NCI-H1694 treated with DMSO at 0.1 percent for 48 hours (cell line): ENCODE results near the gene ATAD3B.
"Not testable (repeated sequence)": the region's sequence is repeated elsewhere in the genome, so short reads cannot be mapped to it uniquely, and the experiment has no call there.

Experiments
- DNase-seq: peaks from one replicate; lab custom pipeline; 2025; lab: John Stamatoyannopoulos, UW

ATAD3B gene

GRCh38 chr1:1481811-1482210 lies 10.2 kb downstream of the ATAD3B start:
- not testable (repeated sequence) for DNase-seq

DNA sequence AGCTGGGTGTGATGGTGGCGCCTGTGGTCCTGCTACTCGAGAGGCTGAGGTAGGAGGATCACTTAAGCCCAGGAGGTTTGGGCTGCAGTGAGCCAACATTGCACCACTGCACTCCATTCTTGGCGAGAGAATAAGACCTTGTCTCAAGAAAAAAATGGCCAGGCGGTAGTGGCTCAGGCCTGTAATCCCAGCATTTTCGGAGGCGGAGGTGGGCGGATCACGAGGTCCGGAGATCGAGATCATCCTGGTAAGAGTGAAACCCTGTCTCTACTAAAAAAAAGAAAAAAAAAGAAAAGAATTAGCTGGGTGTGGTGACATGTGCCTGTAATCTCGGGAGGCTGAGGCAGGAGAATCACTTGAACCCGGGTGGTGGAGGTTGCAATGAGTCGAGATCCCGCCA lies 11.3 kb downstream of the ATAD3B start:
- DNase-seq, result no peak

DNA sequence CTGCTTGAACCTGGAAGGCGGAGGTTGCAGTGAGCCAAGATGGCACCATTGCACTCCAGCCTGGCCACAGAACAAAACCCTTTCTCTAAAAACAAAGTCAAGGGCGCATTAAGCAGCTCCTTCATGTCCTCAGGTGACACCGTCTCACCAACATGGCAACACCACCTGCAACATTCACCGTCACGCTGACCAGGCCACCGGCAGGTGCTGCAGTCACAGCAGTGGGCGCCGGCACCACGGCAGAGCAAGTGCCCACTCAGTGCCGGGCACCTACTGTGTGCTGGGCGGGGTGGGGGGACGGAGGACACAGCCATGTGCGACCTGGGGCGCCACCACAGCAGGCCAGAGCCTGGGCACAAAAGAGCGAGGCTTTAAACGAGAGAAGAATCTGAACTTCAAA lies 12.1 kb downstream of the ATAD3B start:
- no peak for DNase-seq

GRCh38 chr1:1484976-1485750 lies 13.6 kb downstream of the ATAD3B start:
- not testable (repeated sequence) for DNase-seq

- DNase-seq, result not testable (repeated sequence)
Measured at GRCh38 chr1:1485755-1486317, 14.3 kb downstream of the ATAD3B start.

DNA sequence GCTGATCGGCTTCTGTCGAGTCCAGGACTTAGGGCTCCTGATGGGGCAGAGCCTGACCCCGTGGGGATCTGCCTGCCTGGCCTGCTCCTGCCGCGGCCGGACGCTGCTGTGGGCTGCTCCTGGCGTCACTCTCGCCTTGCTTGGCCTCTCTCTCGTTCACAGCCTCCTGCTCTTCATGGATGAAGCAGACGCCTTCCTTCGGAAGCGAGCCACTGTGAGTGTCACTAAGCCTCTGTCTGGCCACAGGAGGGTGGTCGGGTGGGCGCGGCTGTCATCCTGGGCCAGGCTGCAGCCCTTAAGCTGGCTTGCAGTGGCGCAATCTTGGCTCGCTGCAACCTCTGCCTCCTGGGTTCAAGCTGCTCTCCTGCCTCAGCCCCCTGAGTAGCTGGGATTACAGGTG lies 16.1 kb downstream of the ATAD3B start:
- no peak for DNase-seq

DNA sequence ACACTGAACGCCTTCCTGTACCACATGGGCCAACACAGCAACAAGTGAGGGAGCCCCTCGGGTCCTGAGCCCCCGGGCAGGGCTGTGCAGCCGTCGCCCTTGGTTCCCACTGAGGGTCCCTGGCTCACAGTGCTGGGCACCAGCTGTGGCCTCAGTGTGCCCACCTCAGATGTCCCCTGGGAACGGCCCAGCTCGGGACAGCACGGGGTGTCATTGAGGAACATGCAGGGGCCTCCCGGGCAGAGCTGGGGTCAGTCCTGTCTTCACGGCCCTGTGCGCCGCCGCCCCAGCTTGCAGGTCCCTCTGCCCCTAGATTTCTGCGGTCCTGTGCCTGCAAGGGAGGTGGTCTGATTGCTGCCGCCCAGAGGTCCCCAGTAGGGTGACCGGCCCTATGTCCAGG lies 17.7 kb downstream of the ATAD3B start:
- DNase-seq, result no peak

GRCh38 chr1:1489861-1490260 lies 18.3 kb downstream of the ATAD3B start:
- no peak for DNase-seq

- DNase-seq, result no peak
Measured at GRCh38 chr1:1490633-1491230, 19.2 kb downstream of the ATAD3B start.

- DNase-seq, result no peak
Measured at GRCh38 chr1:1491601-1492000, 20.0 kb downstream of the ATAD3B start.

DNA sequence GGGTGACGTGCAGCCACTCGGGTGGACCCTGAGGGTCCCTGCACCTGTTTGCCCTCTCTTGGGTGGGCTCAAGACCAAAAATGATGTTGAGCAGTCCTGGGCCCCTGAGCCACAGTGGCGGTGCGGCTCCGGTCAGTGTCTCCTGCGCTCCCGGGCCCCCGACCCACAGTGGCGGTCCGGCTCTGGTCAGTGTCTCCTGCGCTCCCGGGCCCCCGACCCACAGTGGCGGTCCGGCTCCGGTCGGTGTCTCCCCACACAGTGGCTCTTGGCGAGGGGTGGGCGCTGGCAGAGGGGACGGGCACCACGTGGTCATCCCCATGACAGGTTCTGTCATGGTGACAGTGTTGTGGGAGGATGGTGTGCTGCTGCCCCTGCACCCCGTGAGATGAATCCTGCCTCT lies 22.7 kb downstream of the ATAD3B start:
- DNase-seq, result not testable (repeated sequence)

GRCh38 chr1:1495461-1495975 lies 24.0 kb downstream of the ATAD3B start:
- not testable (repeated sequence) for DNase-seq

DNA sequence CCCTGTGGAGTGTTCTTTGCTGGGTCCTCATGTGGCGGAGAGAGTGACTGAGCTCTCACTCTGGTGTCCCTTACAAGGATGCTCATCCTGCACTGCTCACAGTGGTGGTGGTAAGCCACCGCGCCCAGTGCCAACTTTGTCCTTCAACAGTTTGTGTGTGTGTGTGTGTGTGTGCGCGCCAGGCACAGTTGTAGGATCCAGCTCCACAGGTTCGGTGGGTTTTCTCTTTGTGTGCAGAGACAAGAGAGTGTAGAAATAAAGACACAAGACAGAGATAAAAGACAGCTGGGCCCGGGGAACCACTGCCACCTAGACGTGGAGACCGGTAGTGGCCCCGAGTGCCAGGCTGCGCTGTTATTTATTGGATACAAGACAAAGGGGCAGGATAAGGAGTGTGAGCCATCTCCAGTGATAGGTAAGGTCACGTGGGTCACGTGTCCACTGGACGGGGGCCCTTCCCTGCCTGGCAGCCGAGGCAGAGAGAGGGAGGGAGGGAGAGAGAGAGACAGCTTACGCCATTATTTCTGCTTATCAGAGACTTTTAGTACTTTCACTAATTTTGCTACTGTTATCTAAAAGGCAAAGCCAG lies 33.3 kb downstream of the ATAD3B start:
- DNase-seq, result peak; percentile 81

- DNase-seq, result peak; percentile 23
Measured at GRCh38 chr1:1505366-1505798, 33.8 kb downstream of the ATAD3B start.

DNA sequence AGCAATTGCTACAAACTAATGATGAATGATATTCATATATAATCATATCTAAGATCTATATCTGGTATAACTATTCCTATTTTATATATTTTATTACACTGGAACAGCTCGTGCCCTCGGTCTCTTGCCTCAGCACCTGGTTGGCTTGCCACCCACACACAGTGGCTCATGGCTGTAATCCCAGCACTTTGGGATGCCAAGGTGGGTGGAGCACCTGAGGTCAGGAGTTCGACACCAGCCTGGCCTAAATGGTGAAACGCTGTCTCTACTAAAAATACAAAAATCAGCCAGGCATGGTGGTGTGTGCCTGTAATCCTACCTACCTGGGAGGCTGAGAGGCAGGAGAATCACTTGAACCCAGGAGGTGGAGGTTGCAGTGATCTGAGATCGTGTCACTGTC lies 34.2 kb downstream of the ATAD3B start:
- DNase-seq, result not testable (repeated sequence)

GRCh38 chr1:1507305-1507704 lies 35.7 kb downstream of the ATAD3B start:
- DNase-seq, result no peak

DNA sequence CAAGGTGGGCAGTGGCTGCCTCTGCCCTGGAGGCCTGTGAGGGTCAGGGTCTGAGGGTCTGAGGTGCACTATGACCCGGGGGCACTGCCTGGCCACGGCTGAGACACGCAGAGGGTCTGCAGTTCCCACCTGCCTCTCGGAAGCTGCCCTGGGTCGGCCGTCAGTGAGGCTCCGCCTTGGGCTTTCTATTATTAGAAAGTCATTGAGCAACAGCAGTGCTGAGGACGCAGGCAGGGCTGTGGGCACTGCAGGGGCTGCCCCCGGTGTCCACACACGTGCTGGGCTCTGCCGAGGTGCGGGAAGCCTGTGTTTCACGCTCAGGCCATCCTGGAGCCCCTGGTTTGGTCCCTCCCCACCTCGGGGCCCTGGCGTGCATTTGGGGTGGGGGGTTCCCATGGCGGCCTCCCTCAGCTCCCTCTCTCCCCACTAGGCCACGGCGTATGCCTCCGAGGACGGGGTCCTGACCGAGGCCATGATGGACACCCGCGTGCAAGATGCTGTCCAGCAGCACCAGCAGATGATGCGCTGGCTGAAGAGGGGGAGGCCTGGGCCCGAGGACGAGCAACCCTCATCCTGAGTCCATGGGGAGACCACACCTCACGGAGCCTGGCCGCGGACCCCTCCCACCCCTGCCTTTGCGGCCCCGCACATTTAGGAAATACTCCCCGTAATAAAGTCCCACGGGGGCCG lies 37.4 kb downstream of the ATAD3B start:
- not testable (repeated sequence) for DNase-seq

DNA sequence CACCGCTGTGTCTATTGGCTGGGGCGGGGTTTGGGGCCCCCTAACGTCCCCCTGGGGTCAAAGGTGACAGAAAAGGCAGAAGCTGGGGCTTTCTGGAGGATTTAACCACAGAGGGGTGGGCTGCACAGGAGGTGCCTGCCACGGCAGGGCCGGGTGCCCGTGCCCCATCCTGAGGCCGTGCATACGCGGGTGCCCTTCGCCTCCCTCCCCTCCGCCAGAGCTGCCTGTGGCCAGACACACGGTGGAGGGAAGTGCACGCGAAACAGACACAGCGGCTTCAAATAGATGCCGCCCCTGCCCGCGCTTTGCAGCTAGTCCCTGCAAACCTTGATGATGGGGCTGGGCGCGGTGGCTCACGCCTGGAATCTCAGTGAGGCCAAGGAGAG lies 37.9 kb downstream of the ATAD3B start:
- not testable (repeated sequence) for DNase-seq

DNA sequence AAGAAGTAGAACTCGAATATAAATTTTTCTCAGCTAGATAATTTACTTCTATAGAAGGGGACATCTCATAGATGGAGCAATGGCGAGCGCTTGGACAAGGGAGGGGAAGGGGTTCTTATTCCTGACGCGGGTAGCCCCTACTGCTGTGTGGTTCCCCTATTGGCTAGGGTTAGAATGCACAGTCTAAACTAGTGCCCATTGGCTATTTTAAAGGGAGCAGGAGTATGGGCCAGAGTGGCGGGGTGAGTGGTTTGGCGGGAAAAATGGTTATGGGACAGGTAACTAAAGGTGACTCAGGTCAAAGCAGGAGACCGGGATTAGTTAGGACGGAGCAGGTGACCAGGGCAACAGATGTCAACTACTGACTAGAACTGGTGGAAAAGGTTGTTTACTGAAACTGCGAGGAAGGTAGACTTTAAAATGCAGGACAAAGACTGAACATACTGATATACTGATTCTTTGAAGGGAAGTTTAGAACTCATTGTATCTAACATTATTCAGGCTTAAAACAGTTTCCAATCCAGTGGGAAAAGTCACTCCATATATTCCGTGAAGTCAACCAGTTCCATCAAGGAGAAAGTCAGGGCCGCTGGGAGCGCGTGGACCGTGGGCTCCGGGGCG lies 39.5 kb downstream of the ATAD3B start:
- no peak for DNase-seq

GRCh38 chr1:1511533-1512285 lies 40.1 kb downstream of the ATAD3B start, which contains the start of gene ATAD3A:
ATAD3A (plus strand) TSS chr1:1512162; CDS start chr1:1512269, 107 bp downstream.
- peak; percentile 94 for DNase-seq

DNA sequence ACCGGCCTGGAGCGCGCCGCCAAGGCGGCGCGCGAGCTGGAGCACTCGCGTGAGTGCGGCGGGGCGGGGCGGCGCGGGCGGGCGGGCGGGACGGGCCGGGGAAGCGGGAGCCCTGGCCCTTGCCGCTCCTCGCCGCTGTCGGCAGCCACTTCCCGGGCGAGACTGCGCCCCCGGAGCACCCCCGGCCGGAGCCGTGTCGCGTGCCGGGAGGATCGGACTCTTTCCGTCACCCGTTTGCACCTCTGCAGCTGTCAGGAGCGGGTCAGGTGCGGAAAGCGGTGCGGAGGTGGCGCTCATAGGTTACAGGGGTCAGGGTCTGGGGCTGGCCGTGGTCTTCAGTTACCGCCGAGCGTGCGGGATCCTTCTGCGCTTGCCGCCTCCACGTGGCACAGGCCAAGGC lies 40.9 kb downstream of the ATAD3B start:
- DNase-seq, result not testable (repeated sequence)
